SK-N-MC (cell line): ENCODE measurements around the gene AMER3.

Experiments used
- EZH2 ChIP-seq: fragments of 200-600 bp; sonication (generic); IDR thresholded peaks from one replicate; pipeline ENCODE4 v1.6.1; 2017; ENCODE audit warnings: antibody characterized with exemption
- FOXP2 ChIP-seq: optimal IDR thresholded peaks from 2 replicates; pipeline ENCODE3; 2011; ENCODE audit warnings: mild to moderate bottlenecking, moderate library complexity; ENCODE audit not compliant: insufficient read depth; ENCODE audit errors: extremely low read length, control extremely low read depth

DNA sequence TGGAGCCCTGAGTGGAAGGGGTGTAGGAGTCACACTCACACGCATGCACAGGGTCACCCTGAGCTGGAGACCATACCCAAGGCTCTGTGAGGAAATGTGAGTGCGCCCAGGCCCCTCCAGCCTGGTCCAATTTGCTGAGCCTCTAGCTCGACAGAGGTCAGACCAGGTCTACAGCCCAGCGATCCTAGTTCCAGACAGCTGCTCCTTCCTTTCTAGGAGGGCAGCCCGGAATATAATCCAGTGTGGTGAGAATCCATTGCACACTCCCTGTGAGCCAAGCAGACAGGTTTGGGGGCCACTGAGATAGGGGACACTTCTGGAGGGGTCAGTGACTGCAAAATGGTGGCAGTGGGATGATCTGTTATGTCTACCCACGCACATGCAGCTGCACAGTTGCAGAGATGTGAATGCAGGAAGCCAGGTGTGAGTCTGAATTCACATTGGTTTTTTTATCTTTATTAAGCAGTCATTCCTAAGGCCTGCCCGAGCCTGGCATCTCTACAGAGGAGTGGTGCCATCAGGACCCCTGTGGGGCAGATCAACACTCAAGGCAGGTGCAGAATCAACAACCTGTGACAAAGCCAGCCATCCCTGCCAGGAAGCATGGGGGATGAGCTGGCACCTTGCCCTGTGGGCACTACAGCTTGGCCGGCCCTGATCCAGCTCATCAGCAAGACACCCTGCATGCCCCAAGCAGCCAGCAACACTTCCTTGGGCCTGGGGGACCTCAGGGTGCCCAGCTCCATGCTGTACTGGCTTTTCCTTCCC is 26.6 kb upstream of the AMER3 start, which contains the start of gene GPR148:
- no peak for TF ChIP-seq EZH2
- no peak for TF ChIP-seq FOXP2
